ENCODE results near the gene PPP4R2. TPM values are rescaled to one million over a fixed set of nuclear protein-coding genes. Genes with fewer than 3 reads are reported as not detected.

Gene PPP4R2
- total RNA-seq, 4 donors from 2014 or later: 31.0 to 60.5 (median 47.0) TPM

- intact Hi-C loops (cut with DNase I; ENCODE audit: low total_unique reads): no loop called here
- no peaks in the 10 kb centered on the region for H3K27me3 ChIP-seq
- in situ Hi-C loops (cut with MboI; ENCODE audit: low sequenced_read_pairs in 4 of 4): no loop called here
- ATAC-seq (no peak), DNase-seq (no peak)
- H3K4me1 ChIP-seq: no peaks in the 10 kb centered on the region
- no peak for TF ChIP-seq POLR2A (IDR thresholded peaks at IDR 0.05)
- TF ChIP-seq CTCF (IDR thresholded peaks at IDR 0.05 in 4 of 5, conservative IDR thresholded peaks at IDR 0.05 in 1 of 5): no peak
- H3K36me3 ChIP-seq: no peaks in the 10 kb centered on the region
- H3K4me3 ChIP-seq: no peak overlapping the region
- no peak overlapping the region for H3K27ac ChIP-seq
- no peaks in the 10 kb centered on the region for H3K9me3 ChIP-seq
These were observed 21.7 kb upstream of the PPP4R2 start for GRCh38 chr3:72974956-72975355.

GRCh38 chr3:72976281-72976741, 20.3 kb upstream of the PPP4R2 start:
- H3K9me3 ChIP-seq: no peaks in the 10 kb centered on the region
- H3K27me3 ChIP-seq: no peaks in the 10 kb centered on the region
- no peaks in the 10 kb centered on the region for H3K36me3 ChIP-seq
- DNase-seq (no peak), ATAC-seq (no peak)
- no peaks in the 10 kb centered on the region for H3K4me1 ChIP-seq
- no peak overlapping the region for H3K27ac ChIP-seq
- in situ Hi-C loops (cut with MboI; ENCODE audit: low sequenced_read_pairs in 4 of 4): no loop called here
- no peak for TF ChIP-seq POLR2A (IDR thresholded peaks at IDR 0.05)
- no peak for TF ChIP-seq CTCF (IDR thresholded peaks at IDR 0.05 in 4 of 5, conservative IDR thresholded peaks at IDR 0.05 in 1 of 5)
- intact Hi-C loops (cut with DNase I; ENCODE audit: low total_unique reads): no loop called here
- no peak overlapping the region for H3K4me3 ChIP-seq

GRCh38 chr3:72977060-72977808, 19.4 kb upstream of the PPP4R2 start:
- no peaks in the 10 kb centered on the region for H3K27me3 ChIP-seq
- DNase-seq (no peak), ATAC-seq (no peak)
- no peak for TF ChIP-seq CTCF (IDR thresholded peaks at IDR 0.05 in 4 of 5, conservative IDR thresholded peaks at IDR 0.05 in 1 of 5)
- TF ChIP-seq POLR2A (IDR thresholded peaks at IDR 0.05): no peak
- no peaks in the 10 kb centered on the region for H3K9me3 ChIP-seq
- H3K4me1 ChIP-seq: no peaks in the 10 kb centered on the region
- H3K27ac ChIP-seq: no peak overlapping the region
- no peaks in the 10 kb centered on the region for H3K36me3 ChIP-seq
- H3K4me3 ChIP-seq: no peak overlapping the region
- intact Hi-C loops (cut with DNase I; ENCODE audit: low total_unique reads) (no loop called here), in situ Hi-C loops (cut with MboI; ENCODE audit: low sequenced_read_pairs in 4 of 4) (no loop called here)

GRCh38 chr3:72982609-72983366, 13.8 kb upstream of the PPP4R2 start:
- H3K27me3 ChIP-seq: no peaks in the 10 kb centered on the region
- no peaks in the 10 kb centered on the region for H3K9me3 ChIP-seq
- intact Hi-C loops (cut with DNase I; ENCODE audit: low total_unique reads): no loop called here
- DNase-seq (no peak), ATAC-seq (no peak)
- H3K36me3 ChIP-seq: no peaks in the 10 kb centered on the region
- in situ Hi-C loops (cut with MboI; ENCODE audit: low sequenced_read_pairs in 4 of 4): no loop called here
- no peak overlapping the region for H3K4me3 ChIP-seq
- TF ChIP-seq CTCF (IDR thresholded peaks at IDR 0.05 in 4 of 5, conservative IDR thresholded peaks at IDR 0.05 in 1 of 5): no peak
- TF ChIP-seq POLR2A (IDR thresholded peaks at IDR 0.05): no peak
- H3K4me1 ChIP-seq: no peaks in the 10 kb centered on the region
- no peak overlapping the region for H3K27ac ChIP-seq
